NCI-H2107 treated with DMSO at 0.1 percent for 48 hours (cell line): ENCODE data around the gene CTSA.

Experiments
- DNase-seq: peaks from one replicate; lab custom pipeline; 2025; ENCODE audit not compliant: unreplicated experiment; lab: John Stamatoyannopoulos, UW

The CTSA gene

DNA sequence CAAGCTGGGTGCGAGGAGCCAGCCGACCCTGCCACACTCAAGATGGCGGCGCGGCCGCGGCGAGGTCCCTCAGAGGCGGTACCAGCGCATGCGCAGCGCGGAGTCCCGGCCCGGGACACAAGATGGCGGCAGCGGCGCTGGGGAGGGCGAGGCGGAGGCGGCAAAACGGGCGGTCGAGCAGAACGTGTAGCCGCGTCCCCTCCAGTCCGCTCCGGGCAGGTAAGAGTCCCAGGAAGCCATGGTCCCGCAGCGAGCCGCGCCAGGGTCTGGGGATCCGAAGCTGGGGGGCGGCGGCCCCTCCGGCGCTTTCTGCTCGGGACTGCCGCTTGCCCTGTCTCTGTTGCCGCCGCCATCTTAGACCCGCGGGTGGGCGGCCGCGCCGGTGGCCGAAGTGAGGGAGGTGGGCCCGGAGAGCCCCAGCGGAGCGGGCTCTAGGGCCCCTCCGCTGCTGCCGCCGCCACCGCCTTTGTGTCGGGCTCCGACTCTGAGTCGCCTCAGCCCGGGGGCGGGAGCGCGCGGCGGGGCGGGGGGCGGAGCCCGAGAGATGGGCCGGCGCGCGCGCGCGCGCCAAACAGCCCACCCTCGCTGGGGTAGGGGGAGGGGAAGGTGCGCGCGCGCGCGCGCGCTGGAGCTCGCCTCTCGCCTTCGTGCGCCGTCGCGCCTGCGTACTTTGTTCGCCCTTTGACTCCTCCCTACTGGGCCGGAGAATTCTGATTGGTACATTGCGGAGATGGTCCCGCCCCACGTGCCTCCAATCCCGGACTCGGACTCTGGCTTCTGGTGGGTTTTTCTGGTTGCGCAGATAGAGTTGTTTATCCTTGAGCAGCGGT is 43.7 kb downstream of the CTSA start, which contains the start of gene PCIF1:
TSS of gene PCIF1 (plus strand) at position 98 of the 830 bp plus-strand sequence. CDS start 4,317 bp downstream, outside the sequence.
- DNase-seq: peak; percentile 70

DNA sequence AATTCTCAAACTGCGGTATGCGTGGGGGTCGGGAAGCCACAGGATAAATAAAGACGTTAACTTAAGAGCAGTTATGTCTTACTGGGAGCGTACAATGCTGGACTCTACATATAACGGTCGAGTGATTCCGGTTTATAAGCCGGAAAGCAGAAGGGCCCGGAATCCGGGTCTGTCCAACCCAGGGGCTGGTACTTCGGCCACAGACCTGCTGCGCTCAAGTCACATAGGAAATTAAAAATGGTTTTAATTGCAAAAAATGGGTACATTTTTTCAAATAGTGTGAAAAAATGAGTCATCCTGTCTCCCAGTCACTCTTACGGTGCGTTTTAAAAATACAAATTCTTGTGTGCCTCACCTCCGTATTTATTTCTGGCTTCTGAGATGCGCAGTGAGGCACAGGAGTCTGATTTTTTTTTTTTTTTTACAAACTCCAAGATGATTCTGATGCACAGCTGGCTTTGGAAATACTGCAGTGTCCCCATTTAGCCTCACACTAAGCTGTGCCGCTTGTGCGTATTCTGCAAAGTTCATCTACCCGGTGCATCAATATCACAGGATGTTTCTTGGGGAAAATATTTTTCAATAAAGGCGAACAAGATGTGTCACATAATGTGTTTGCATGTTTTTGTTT is 44.4 kb downstream of the CTSA start:
- DNase-seq: no peak

DNA sequence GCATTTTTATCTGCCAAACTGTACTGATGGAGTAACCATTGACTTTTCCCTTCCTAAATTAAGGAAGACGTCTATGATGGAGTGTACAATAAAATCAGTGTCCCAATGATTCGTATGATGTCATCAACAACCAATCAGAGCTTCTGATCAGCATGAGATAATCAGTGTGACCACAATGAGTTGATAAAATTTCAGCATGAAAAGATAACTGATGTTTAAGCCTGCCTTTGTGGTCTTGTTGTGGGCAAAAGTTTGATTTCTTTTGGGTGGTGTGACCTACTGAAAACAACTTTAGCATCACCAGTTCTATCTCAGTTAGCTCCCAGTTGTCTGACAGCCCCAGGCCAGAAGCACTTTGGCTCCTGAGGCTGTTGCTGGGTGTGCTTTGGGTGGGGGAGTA is 46.6 kb downstream of the CTSA start:
- no peak for DNase-seq

DNA sequence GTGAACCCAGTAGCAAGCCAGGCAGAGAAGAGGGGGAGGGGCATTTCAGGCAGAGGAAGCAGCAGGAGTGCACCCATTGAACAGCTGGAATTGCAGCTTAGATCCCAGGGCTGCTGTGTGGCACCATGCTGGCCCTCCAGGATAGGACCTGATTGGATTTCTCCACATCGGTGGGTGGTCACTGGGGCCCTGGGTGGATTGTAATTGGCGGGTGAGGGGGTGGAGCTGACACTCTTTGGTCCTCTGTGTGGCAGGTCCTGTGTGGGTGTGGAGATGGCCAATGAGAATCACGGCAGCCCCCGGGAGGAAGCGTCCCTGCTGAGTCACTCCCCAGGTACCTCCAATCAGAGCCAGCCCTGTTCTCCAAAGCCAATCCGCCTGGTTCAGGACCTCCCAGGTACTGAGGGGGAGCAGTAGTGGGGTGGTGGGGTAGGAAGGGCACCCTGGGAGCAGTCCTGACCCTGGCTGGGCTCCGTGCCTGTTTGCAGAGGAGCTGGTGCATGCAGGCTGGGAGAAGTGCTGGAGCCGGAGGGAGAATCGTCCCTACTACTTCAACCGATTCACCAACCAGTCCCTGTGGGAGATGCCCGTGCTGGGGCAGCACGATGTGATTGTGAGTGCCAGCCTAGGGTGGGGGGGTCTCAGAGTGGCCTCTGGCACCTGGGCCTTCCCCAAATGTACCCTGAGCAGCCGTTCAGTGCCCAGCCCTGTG is 47.7 kb downstream of the CTSA start:
- no peak for DNase-seq

DNA sequence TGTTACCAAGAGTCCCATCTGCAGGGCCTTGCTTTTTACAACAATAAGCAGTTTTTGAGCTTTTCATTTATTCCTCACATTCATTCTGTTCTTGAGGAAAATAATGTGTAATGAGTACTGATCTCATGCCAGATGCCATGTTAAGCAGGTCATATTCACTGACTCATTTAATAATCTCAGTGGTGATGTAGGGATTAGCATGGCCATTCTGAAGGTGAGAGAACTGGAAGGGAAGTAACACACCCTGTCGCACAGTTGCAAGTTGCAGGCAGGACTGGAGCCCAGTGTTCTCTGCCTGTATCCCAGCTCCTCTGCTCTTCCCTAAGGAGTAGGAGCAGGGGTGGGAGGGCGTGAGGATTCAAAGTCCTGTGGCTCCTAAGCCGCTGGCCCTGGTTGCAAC is 48.9 kb downstream of the CTSA start:
- no peak for DNase-seq

DNA sequence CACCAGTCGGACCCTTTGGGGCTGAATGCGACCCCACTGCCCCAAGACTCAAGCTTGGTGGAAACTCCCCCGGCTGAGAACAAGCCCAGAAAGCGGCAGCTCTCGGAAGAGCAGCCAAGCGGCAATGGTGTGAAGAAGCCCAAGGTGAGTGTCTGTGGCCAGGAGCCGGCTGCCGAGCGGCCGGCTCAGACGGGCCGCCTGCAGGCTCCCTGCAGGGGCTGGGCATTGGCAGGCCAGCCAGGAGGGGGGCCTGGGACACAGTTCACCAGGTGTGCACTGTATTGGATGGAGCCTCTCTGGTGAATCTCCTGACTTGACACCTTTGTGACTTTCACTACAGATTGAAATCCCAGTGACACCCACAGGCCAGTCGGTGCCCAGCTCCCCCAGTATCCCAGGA is 49.3 kb downstream of the CTSA start:
- DNase-seq: no peak

DNA sequence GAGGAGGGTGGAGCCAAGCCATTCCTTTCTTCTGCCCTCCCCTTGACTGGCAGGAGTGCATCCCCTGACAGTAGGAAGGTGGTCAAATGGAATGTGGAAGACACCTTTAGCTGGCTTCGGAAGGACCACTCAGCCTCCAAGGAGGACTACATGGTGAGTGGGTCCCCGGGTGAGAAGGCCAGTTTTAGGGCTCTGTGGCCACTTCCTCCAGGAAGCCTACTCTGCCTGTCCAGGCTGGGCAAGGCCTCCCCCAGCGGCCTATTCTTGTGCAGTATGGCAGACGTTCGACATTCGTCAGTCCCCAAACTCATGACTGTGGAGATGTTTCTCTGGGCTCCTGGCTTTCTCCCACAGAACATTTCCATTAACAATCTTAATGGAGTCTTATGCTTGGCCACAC is 52.5 kb downstream of the CTSA start:
- DNase-seq: no peak

DNA sequence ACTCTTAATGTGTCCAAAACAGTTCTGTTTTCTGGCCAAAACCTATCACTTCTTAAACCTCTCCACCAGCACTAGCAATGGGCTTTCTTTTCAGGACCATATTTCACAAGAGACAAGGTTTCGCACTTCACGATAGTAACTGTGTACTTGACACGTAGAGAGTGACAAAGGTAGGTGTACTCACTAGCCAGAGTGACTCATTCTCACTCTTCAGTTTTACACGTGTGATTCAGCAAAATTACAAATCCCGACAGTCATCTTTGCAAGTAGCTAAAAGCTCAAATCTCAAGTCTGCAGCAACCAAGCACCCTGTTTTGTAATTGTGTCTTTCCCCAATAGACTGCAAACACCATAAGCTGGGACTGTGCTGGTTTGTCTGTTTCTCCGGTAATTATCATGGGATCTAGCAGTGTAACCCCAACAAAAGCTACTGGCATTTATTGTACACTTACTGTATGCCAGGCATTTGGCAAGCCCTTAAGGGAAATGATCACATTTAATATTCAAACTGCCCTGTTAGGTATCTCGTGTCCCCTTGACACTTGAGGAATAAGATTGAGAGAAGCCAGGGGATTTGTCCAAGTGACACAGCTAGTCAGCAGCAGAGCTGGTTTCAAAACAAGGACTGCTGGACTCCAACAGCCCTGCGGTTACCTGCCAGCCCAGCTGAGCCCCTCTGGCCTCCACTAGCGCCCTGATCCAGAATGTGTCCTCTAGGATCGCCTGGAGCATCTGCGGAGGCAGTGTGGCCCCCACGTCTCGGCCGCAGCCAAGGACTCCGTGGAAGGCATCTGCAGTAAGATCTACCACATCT is 53.2 kb downstream of the CTSA start:
- no peak for DNase-seq

DNA sequence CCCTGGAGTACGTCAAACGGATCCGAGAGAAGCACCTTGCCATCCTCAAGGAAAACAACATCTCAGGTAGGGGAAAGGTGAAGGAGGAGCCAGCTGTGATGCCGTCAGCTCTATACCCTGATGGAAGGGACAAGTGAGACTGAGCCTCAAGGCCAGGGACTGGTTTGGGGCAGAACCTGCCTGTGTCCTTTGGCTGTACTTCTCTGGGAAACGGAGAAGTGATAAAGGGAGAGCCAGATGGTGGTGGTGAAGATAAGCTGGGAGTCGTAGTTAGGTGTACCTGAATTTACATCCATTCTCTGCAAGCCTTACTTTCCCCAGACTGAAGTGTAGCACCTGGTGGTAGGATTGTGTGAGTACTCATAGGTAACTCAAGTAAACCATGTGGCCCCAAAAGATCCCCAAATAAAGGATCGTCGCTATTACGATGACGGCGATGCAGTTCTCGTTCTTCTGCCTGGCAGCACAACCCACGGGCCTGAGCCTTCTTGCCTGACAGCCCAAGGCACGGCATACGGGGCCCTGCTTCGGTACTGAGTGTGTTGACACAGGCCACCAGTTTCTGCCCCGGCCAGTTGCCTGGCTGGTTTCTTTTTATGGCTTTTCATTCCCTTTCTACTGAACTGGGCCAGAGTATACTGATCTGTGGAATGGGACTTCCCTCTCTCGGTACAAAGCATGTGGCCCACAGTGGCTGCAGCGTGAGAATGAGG is 54.0 kb downstream of the CTSA start:
- DNase-seq: no peak

DNA sequence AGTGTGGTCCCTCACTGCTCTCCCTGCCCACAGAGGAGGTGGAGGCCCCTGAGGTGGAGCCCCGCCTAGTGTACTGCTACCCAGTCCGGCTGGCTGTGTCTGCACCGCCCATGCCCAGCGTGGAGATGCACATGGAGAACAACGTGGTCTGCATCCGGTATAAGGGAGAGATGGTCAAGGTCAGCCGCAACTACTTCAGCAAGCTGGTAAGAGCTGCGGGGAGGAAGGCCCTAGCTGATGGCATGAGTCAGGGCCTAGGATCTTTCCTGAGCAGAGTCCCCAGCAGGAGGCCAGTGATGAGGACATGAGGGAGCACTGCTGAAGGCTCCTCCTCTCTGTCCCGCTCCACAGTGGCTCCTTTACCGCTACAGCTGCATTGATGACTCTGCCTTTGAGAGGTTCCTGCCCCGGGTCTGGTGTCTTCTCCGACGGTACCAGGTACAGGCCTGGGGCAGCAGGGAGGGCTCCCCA is 54.6 kb downstream of the CTSA start:
- no peak for DNase-seq

DNA sequence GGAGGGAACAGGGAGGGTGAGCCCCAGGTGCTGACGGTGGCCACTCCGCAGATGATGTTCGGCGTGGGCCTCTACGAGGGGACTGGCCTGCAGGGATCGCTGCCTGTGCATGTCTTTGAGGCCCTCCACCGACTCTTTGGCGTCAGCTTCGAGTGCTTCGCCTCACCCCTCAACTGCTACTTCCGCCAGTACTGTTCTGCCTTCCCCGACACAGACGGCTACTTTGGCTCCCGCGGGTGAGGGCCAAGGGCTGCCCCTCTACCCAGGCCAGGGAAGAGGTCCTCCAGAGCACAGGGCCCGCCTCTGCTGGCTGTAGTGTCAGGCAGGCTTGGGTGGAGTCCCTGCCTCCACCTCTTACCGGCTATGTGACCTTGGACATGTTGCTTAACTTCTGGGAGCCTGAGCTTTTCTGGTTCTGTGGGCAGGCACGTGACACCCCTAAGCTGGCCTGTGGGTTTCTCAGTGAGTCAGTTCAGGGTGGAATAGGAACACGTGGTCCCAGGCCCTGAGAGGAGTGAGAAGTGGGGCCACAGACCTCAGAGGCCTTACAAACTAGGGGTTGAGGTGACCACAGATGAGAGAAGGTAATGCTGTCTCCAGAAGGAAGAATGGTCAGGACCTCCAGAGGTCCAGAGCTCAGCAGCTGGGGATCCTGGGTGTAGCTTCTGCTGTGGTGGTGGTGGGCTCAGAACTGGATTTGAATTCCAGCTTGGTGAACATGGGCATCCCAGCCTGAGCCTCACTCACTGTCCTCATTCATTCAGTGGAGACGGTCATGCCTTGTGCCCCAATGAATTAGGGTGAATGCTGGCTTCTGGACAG is 55.2 kb downstream of the CTSA start:
- no peak for DNase-seq

DNA sequence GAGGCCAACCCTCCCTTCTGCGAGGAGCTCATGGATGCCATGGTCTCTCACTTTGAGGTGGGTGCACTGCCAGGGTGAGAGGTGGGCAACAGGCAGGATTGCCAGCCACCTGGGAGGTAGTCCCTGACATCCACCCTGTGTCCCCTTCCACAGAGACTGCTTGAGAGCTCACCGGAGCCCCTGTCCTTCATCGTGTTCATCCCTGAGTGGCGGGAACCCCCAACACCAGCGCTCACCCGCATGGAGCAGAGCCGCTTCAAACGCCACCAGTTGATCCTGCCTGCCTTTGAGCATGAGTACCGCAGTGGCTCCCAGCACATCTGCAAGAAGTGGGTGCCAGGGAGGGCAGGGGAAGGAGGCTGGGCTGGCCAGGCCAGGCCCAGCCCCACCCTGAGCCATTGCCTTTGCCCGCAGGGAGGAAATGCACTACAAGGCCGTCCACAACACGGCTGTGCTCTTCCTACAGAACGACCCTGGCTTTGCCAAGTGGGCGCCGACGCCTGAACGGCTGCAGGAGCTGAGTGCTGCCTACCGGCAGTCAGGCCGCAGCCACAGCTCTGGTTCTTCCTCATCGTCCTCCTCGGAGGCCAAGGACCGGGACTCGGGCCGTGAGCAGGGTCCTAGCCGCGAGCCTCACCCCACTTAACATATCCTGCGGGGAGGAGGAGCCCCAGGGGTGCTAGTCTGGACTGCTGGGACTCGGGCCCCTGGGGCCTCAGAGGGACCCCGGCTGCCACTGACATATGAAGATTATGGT is 56.2 kb downstream of the CTSA start:
- DNase-seq: no peak

DNA sequence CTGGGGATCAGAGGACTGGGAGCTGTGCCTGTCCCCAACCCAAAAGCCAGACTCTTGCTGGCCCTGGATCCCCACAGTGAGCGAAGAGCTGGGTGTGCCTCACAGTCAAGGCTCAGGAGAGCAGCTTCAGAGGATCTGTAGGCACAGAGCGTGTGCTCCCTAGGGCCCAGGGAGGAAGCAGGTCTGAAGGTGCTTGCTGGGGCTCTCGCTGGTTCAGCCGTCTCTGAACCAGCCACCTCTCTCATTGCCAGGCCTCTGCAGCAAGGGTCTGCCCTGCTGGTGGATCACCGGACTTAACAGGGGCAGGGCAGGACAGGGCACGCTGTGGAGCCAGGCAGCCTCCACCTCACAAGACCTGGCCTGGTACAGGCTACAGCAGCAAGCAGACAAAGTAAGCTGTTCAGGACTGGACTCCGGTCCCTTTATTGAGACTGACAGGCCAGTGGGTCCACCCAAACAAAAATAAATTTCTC is 57.2 kb downstream of the CTSA start:
- DNase-seq: no peak
